HepG2 (cell line): Measurements from ENCODE around the gene MOGAT3. TPM values are rescaled to one million over a fixed set of nuclear protein-coding genes. Genes with fewer than 3 reads are reported as not detected.
A peak's percentile ranks its signal among the peaks of the same experiment; 100 is the strongest.

Experiments used
- ARID2 ChIP-seq: sonication (generic); formaldehyde crosslinking; IDR thresholded peaks from 2 replicates; pipeline ENCODE4 v1.8.1; 2022; ENCODE audit warnings: mild to moderate bottlenecking, missing genetic modification reagents, borderline replicate concordance
- ARNT2 ChIP-seq: sonication (generic); formaldehyde crosslinking; IDR thresholded peaks from 2 replicates; pipeline ENCODE4 v1.8.0; 2022; ENCODE audit warnings: mild to moderate bottlenecking, low read depth, missing genetic modification reagents, moderate library complexity
- BRD4 ChIP-seq: sonication (generic); formaldehyde crosslinking; IDR thresholded peaks from 2 replicates; pipeline ENCODE4 v1.4.0; 2020; ENCODE audit warnings: missing genetic modification reagents
- ESRRA ChIP-seq: sonication (generic); formaldehyde crosslinking; IDR thresholded peaks from 2 replicates; pipeline ENCODE4 v1.5.1; 2020; ENCODE audit warnings: mild to moderate bottlenecking, low read depth, missing genetic modification reagents
- ETV5 ChIP-seq: IDR thresholded peaks from 2 replicates; pipeline ENCODE4 v1.6.1; 2018; ENCODE audit warnings: missing biosample characterization, missing genetic modification reagents, inconsistent platforms, borderline replicate concordance
- HOXD1 ChIP-seq: sonication (generic); formaldehyde crosslinking; IDR thresholded peaks from 2 replicates; pipeline ENCODE4 v1.5.0; 2020; ENCODE audit warnings: missing genetic modification reagents
- KDM3A ChIP-seq: IDR thresholded peaks from 2 replicates; pipeline ENCODE4 v1.6.1; 2018; ENCODE audit warnings: low read depth, missing compliant biosample characterization
- KDM5A ChIP-seq: fragments of 200-600 bp; sonication (generic); IDR thresholded peaks from 2 replicates; pipeline ENCODE4 v1.7.0; 2018; ENCODE audit warnings: antibody characterized with exemption, mild to moderate bottlenecking, low read length, borderline replicate concordance
- MAFK ChIP-seq, 2 experiments: IDR thresholded peaks in 1 of 2; conservative IDR thresholded peaks in 1 of 2; 2 replicates each; pipeline ENCODE4 v1.6.1; 2011; ENCODE audit warnings: improper control_type of control experiment in 2 of 2, low read length in 2 of 2
- MEF2D ChIP-seq: sonication (generic); formaldehyde crosslinking; IDR thresholded peaks from 2 replicates; pipeline ENCODE4 v1.5.1; 2020; ENCODE audit warnings: mild to moderate bottlenecking, missing genetic modification reagents
- MYPOP ChIP-seq: sonication (generic); formaldehyde crosslinking; IDR thresholded peaks from 2 replicates; pipeline ENCODE4 v1.8.1; 2023; ENCODE audit warnings: mild to moderate bottlenecking, moderate library complexity, missing genetic modification reagents
- PAF1 ChIP-seq: IDR thresholded peaks from 2 replicates; pipeline ENCODE4 v1.6.1; 2016; ENCODE audit warnings: missing genetic modification reagents, missing compliant biosample characterization
- PBX3 ChIP-seq: sonication (generic); formaldehyde crosslinking; IDR thresholded peaks from 2 replicates; pipeline ENCODE4 v1.8.1; 2023; ENCODE audit warnings: missing genetic modification reagents, inconsistent platforms, borderline replicate concordance
- PCBP1 ChIP-seq: fragments of 200-400 bp; formaldehyde crosslinking; IDR thresholded peaks from 2 replicates; pipeline ENCODE4 v1.6.1; 2017; ENCODE audit warnings: mild to moderate bottlenecking, low read depth, low read length, borderline replicate concordance
- SMYD3 ChIP-seq: sonication (generic); formaldehyde crosslinking; IDR thresholded peaks from 2 replicates; pipeline ENCODE4 v1.8.1; 2023; ENCODE audit warnings: mild to moderate bottlenecking, missing genetic modification reagents
- TCF12 ChIP-seq, 2 experiments: fragments of 450-650 bp in 1 of 2; sonication (generic) in 1 of 2; formaldehyde crosslinking in 1 of 2; IDR thresholded peaks; 2 replicates each; pipeline versions ENCODE4 v1.6.1 to v1.8.0; 2017 to 2022; ENCODE audit warnings: antibody characterized with exemption in 1 of 2, mild to moderate bottlenecking in 1 of 2, missing genetic modification reagents in 1 of 2, moderate library complexity in 1 of 2
- TEAD3 ChIP-seq: optimal IDR thresholded peaks from 2 replicates; pipeline ENCODE3; 2016; ENCODE audit warnings: borderline replicate concordance
- TRIM22 ChIP-seq: fragments of 450-650 bp; IDR thresholded peaks from 2 replicates; pipeline ENCODE4 v1.6.1; 2017
- TRIM24 ChIP-seq: sonication (generic); formaldehyde crosslinking; IDR thresholded peaks from 2 replicates; pipeline ENCODE4 v1.8.0; 2022; ENCODE audit warnings: mild to moderate bottlenecking, missing genetic modification reagents
- U2AF1 ChIP-seq: fragments of 200-400 bp; formaldehyde crosslinking; optimal IDR thresholded peaks from 2 replicates; pipeline ENCODE3; 2017; ENCODE audit warnings: mild to moderate bottlenecking, low read depth, low read length
- ZIK1 ChIP-seq: sonication (generic); formaldehyde crosslinking; IDR thresholded peaks from 2 replicates; pipeline ENCODE4 v1.5.0; 2020; ENCODE audit warnings: mild to moderate bottlenecking, low read depth, missing genetic modification reagents, borderline replicate concordance
- ZNF766 ChIP-seq: sonication (generic); formaldehyde crosslinking; IDR thresholded peaks from 2 replicates; pipeline ENCODE4 v1.5.0; 2020; ENCODE audit warnings: missing genetic modification reagents, borderline replicate concordance
- polyA plus RNA-seq, 8 experiments: library from polyadenylated mRNA; depleted of rRNA in 3 of 8; stranded (reverse) in 7 of 8; unstranded in 1 of 8; fragments of >200 nt; fragmentation: Illumina TruSeq in 4 of 8; extraction: Trizol in 4 of 8; gene quantifications; 2 replicates each; pipeline versions ENCODE4 v1.2.1 to v1.2.3, GENCODE V29; 2011 to 2016; ENCODE audit warnings: low read depth in 4 of 8, missing spikeins in 1 of 8, mixed read lengths in 1 of 8; ENCODE audit not compliant: insufficient read depth in 1 of 8
- total RNA-seq, 5 experiments: library from RNA; depleted of rRNA; stranded (reverse); fragments of >200 nt; fragmentation: Illumina TruSeq; extraction: Trizol; gene quantifications; 2 replicates each; pipeline ENCODE4 v1.2.3, GENCODE V29; 2016; ENCODE audit warnings: low read depth in 1 of 5
- TF ChIP-seq, protein P1 (sequence below): sonication (generic); IDR thresholded peaks from 2 replicates; pipeline ENCODE4 v1.6.1; 2016; ENCODE audit warnings: low read depth, borderline replicate concordance
- TF ChIP-seq, protein P2 (sequence below): IDR thresholded peaks from 2 replicates; pipeline ENCODE4 v1.6.1; 2016; ENCODE audit warnings: control low read depth

The MOGAT3 gene
- total and polyA plus RNA-seq, 2 of the 13 experiments (the other 11 are each of a cell fraction or from before 2014, with no cell fraction given), result 22.5 to 30.5 TPM

DNA sequence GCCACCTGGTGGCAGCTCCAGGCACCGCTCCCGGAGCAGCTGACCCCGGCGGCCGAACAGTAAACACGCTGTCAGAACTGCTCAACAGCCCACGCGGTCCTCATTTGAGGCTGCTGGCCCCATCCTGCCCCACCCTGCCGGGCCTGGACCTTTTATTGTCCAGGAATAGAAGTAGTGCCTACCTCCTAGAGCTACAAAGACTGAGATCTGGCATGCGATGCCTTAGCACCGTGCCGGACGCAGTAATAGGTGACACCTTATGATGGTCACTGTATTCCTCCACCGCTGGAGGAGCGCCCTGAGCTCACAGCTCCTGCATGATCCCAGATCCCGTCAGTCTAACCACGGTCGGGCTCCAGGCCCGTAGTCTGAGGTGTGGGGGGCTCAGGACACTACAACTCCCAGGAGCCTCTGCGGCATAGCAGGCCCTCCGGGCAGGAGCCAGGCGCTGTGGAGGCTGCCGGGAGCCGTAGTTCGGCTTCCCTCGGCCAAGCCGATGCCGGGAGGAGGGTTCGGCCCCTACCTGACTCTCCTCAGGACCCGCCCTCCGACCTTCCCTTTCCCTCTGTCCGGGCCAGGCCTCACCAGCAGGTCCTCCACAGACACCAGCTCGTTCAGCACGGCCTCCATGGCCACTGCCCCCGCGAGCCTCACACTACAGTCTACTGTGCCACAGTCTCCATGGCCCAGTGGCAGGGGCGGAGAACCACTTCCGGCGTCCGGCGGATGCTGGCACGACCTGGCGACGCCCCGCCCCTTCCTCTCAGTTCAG is 43.7 kb upstream of the MOGAT3 start, which contains the start of gene FIS1 (continued):
- TF ChIP-seq TCF12 (IDR thresholded peaks at IDR 0.05), result no peak
- TF ChIP-seq TCF12 (CRISPR knock-in tag; IDR thresholded peaks at IDR 0.05), result peak; percentile 71; the same call in 1 of the 2 replicates
- TF ChIP-seq TRIM22, result no peak
- 0 out of 2 replicates have a peak, but pooled peaks have one; percentile 40 for TF ChIP-seq BRD4
- no peak for TF ChIP-seq U2AF1
- peak; percentile 89 for TF ChIP-seq KDM5A
- TF ChIP-seq KDM3A, result peak; percentile 84; the same call in 1 of the 2 replicates
- no peak for TF ChIP-seq TRIM24 (CRISPR knock-in tag)
- TF ChIP-seq ZNF766, result peak; percentile 37; the same call in 1 of the 2 replicates
- TF ChIP-seq ETV5 (CRISPR knock-in tag), result peak; percentile 73
- no peak for TF ChIP-seq MAFK (conservative IDR thresholded peaks at IDR 0.05 in 1 of 2, IDR thresholded peaks at IDR 0.05 in 1 of 2; ENCODE audit: low read length in 2 of 2)
- peak; percentile 78; the same call in 1 of the 2 replicates for TF ChIP-seq ARNT2 (CRISPR knock-in tag)
- peak; percentile 62; the same call in 1 of the 2 replicates for TF ChIP-seq MEF2D (CRISPR knock-in tag)
- TF ChIP-seq HOXD1 (CRISPR knock-in tag), result peak; percentile 68; the same call in 1 of the 2 replicates
- 0 out of 2 replicates have a peak, but pooled peaks have one; percentile 61 for TF ChIP-seq ARID2 (CRISPR knock-in tag)
- peak; percentile 68 for TF ChIP-seq ZIK1 (CRISPR knock-in tag)
- TF ChIP-seq PAF1 (CRISPR knock-in tag), result peak; percentile 17; the same call in 1 of the 2 replicates
- TF ChIP-seq, protein P1, sequence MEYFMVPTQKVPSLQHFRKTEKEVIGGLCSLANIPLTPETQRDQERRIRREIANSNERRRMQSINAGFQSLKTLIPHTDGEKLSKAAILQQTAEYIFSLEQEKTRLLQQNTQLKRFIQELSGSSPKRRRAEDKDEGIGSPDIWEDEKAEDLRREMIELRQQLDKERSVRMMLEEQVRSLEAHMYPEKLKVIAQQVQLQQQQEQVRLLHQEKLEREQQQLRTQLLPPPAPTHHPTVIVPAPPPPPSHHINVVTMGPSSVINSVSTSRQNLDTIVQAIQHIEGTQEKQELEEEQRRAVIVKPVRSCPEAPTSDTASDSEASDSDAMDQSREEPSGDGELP, result peak; percentile 88
- TF ChIP-seq SMYD3 (CRISPR knock-in tag), result peak; percentile 66; the same call in 1 of the 2 replicates
- TF ChIP-seq, protein P2, sequence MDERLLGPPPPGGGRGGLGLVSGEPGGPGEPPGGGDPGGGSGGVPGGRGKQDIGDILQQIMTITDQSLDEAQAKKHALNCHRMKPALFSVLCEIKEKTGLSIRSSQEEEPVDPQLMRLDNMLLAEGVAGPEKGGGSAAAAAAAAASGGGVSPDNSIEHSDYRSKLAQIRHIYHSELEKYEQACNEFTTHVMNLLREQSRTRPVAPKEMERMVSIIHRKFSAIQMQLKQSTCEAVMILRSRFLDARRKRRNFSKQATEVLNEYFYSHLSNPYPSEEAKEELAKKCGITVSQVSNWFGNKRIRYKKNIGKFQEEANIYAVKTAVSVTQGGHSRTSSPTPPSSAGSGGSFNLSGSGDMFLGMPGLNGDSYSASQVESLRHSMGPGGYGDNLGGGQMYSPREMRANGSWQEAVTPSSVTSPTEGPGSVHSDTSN (CRISPR knock-in tag), result no peak
- peak; percentile 84; the same call in 1 of the 2 replicates for TF ChIP-seq PCBP1
- TF ChIP-seq TEAD3 (CRISPR knock-in tag), result no peak
- TF ChIP-seq MYPOP (CRISPR knock-in tag), result peak; percentile 82; the same call in 1 of the 2 replicates
- TF ChIP-seq ESRRA, result no peak; the same call in 1 of the 2 replicates
- no peak for TF ChIP-seq PBX3 (CRISPR knock-in tag)
